GM19467 (cell line): ENCODE data around the gene BLOC1S1.

ENCODE experiments used
- ATAC-seq: cut with Tn5 transposase; IDR thresholded peaks from one replicate; pipeline ENCODE4 v1.9.1; 2021; ENCODE audit warnings: mild to moderate bottlenecking, moderate library complexity; ENCODE audit not compliant: unreplicated experiment

BLOC1S1 gene

DNA sequence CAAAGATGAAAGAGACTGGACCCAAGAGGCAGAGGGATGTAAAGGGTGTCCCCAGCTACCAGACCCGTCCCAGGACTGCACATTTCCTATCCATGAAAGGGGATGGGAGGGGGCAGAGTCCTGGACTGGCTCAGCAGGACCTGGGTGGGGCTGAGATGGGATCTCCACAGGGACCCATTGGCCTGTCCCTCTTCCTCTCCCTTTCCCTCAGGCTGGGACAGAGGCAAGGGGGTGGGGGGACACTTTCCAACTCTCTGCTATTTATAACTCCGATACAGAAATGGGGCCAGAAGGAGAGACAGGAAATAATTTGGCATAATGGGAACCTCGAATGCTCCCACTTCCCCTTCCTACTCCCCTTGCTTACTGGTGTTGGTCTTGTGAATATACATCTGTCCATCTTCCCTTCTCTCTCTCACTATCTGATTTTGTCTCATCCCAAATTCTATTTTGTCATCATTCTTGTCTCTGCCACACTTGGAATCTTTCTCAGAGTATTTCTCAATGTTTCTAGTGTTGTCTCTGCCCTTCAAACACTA lies 7.1 kb upstream of the BLOC1S1 start:
- ATAC-seq = no peak

DNA sequence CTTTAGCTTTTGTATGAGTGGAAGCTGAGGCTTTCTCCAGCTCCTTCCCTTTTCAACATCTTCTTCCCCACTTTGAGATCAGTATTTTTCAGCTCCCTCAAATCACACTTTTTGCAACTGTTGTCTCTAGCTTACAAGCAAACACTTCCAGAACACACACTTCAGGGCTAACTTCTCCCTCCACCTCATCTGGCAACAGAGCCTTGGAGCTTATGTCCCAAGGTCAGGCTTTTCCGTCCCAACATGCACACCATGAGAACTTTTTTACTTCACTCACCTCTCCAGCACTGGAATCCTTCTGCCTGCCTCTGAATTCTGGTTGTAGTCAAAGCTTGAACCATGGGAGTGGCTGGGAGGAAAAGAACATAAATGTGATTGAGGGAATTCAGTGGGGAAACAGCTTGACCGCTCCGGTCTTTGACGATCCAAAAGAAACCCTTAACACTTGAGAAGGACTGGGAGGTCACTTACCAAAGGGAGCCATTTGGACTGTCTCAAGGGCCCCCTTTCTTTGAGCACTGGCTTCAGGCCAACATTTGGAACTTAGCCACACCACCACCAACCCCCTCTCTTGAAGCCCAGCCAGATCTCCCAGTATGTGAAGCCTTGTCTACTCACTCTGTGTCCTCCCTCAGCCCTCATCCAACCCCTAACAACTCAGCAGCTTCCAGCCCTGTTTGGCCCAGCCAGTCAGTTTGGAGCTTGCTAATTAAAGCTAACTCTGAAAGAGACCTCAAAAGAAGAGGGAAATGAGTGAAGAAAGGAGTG lies 3.9 kb upstream of the BLOC1S1 start:
- ATAC-seq = no peak

GRCh38 chr12:55712700-55713415 lies 3.0 kb upstream of the BLOC1S1 start:
- no peak for ATAC-seq

- no peak for ATAC-seq
Measured at GRCh38 chr12:55713721-55714120, 2.1 kb upstream of the BLOC1S1 start.

DNA sequence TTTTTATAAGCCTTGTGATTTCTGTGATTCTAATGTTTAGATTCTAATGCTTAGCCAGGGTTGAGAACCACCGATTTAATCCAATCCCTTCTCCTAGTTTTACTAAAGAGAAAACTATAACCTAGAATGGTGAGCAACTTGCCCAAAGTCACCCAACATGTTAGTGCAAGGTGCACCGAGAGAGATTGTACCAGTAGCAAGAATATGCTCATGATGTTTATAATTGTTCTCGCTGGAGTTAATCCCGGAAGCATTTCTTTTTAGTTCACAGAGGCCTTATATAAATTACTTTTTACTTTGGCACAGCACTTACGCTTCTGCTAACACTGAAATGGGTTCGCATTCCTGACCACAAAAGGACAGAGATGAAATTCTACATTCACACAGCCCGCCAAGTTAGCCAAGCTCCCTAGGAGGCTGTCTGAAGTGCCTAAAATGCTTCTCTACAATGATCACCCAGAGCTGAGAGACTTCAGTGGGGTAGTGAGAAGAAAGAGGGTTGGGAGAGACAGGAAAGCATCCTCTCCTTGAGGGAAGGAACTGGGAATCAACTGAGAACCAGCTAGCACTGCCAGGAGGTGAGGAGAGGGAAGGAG lies 579 bp upstream of the BLOC1S1 start:
- ATAC-seq = no peak

- ATAC-seq = no peak
Measured at GRCh38 chr12:55716582-55716957, 724 bp downstream of the BLOC1S1 start.

GRCh38 chr12:55717011-55718007 lies 1.5 kb downstream of the BLOC1S1 start:
- no peak for ATAC-seq

GRCh38 chr12:55718015-55718414 lies 2.2 kb downstream of the BLOC1S1 start:
- no peak for ATAC-seq

- ATAC-seq = no peak
Measured at GRCh38 chr12:55718624-55719275, 2.9 kb downstream of the BLOC1S1 start.

- no peak for ATAC-seq
Measured at GRCh38 chr12:55719371-55719770, 3.5 kb downstream of the BLOC1S1 start.

DNA sequence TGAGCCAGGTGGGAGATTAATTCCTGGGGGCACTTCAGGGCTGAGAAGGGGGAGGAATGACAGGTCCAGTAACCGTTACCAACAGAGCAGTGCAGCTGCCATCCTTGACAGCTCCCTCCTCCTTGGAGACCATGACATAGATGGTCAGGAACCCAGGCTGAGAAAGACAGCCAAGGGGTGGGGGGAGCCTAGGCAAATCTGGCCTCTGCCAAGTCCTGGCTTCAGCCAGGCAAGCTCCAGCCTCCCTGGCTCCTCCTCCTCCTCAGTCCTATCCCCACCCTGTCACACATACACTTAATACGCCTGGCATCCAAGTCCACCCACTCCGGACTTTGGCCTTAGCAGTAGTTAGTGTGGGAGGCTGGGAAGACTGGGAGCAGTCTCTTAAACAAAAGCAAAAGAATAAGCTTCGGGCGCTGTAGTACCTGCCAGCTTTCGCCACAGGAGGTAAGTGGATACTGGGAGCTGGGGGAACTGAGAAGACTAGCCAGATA lies 4.3 kb downstream of the BLOC1S1 start, which contains the start of gene RDH5:
TSS of gene RDH5 (plus strand) at position 323 of the 494 bp plus-strand sequence. CDS start 792 bp downstream, outside the sequence.
- no peak for ATAC-seq

- no peak for ATAC-seq
Measured at GRCh38 chr12:55720894-55721444, 5.1 kb downstream of the BLOC1S1 start.

- no peak for ATAC-seq
Measured at GRCh38 chr12:55721601-55722213, 5.9 kb downstream of the BLOC1S1 start.

DNA sequence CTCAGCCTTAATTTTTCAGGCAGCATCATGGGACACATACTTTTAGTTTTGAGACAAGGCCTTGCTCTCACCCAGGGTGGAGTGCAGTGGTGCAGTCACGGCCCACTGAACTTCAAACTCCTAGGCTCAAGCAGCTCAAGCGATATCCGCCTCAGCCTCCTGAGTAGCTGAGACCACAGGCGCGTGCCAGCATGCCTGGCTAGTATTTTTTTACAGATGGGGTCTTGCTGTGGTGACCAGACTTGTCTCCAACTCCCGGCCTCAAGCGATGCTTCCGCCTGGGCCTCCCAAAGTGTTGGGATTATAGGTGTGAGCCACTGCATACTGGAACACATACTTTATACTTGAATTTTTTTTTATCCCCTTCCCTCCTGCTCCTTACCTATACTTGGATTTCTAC lies 7.1 kb downstream of the BLOC1S1 start:
- no peak for ATAC-seq

DNA sequence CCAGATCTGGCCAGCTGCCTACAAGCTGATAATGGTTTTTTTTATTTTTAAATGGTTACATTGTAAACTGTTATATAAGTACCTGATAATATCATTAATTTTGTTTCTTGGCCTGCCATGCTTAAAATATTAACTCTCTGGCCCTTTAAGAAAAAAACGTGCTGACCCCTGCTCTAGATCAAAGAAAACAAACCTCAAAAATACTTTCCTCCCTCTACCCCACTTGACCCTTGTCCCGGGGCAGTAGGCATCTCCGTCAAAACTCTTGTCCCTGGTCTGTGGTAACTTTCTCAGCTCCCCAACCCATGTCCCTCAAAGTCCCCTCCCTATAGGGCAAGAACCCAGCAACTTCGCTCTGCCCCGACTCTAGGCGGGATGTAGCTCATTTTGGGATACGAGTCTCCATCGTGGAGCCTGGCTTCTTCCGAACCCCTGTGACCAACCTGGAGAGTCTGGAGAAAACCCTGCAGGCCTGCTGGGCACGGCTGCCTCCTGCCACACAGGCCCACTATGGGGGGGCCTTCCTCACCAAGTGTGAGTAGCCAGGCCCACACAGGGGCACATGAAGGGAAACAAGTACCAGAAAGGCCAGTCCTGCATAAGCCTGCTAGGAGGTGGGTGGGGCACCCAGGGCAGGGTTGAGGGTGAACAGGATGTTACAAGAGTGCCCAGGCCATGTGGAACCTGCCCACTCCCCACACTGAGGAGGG lies 7.8 kb downstream of the BLOC1S1 start:
- no peak for ATAC-seq

DNA sequence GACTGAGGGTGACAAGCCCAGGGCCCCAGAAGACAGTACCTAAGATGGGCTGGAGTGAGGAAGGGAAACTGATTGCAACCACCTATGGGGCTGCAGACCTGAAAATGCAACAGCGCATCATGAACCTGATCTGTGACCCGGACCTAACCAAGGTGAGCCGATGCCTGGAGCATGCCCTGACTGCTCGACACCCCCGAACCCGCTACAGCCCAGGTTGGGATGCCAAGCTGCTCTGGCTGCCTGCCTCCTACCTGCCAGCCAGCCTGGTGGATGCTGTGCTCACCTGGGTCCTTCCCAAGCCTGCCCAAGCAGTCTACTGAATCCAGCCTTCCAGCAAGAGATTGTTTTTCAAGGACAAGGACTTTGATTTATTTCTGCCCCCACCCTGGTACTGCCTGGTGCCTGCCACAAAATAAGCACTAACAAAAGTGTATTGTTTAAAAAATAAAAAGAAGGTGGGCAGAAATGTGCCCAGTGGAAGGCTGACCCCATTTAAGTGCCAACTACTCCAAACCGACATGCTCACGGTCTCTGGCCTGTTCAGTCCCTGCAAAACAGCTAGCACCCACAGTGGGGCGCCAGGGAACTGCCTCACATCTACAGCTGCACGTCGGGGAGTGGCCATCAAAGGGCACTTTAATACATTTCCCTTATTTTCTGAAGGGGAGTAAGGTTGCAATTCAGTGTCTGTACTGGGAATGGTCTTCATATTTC lies 8.5 kb downstream of the BLOC1S1 start:
- no peak for ATAC-seq

DNA sequence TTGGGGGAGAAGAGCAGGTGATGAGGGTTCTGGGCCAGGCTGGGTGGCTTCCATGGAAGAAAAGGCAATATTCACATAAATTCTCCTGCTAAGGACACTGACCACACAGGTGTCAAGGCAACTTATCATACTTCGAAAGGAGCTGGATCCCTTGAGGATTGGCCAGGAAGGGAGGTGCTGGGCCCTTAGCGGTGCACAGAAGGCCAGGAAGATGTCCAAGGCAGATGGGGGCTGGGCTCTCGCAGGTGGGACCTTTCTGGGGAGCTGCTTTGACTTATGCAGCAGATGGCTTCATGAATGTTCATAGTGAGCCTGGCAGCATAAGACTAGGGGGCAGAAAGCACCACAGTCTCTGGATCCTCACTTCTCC lies 9.1 kb downstream of the BLOC1S1 start:
- ATAC-seq = no peak

GRCh38 chr12:55725556-55725955 lies 9.7 kb downstream of the BLOC1S1 start:
- no peak for ATAC-seq
